DOHH2 (cell line): ENCODE results near the gene CNN3.

Experiments
- H3F3A ChIP-seq: fragments of 200-600 bp; sonication (generic), shearing (Covaris generic); 2 replicates; pipeline ENCODE4 v1.6.0; 2016; ENCODE audit warnings: antibody characterized with exemption, mild to moderate bottlenecking; ENCODE audit not compliant: control insufficient read depth, insufficient read depth
- H3K27ac ChIP-seq: fragments of 200-600 bp; sonication (generic); 2 replicates; pipeline ENCODE4 v1.5.1; 2014; ENCODE audit warnings: low read depth, mild to moderate bottlenecking, low read length, moderate library complexity
- H3K27me3 ChIP-seq: fragments of 200-600 bp; sonication (generic); 2 replicates; pipeline ENCODE4 v1.6.1; 2014; ENCODE audit warnings: mild to moderate bottlenecking, low read length, mixed read lengths; ENCODE audit not compliant: control insufficient read depth
- H3K36me3 ChIP-seq: fragments of 200-600 bp; sonication (generic); 2 replicates; pipeline ENCODE4 v1.6.1; 2014; ENCODE audit warnings: mild to moderate bottlenecking, low read length, moderate library complexity, mixed read lengths; ENCODE audit not compliant: control insufficient read depth
- H3K4me1 ChIP-seq: fragments of 200-600 bp; sonication (generic); 2 replicates; pipeline ENCODE4 v1.6.1; 2014; ENCODE audit warnings: mild to moderate bottlenecking, low read length, mixed read lengths; ENCODE audit not compliant: control insufficient read depth
- H3K4me2 ChIP-seq: fragments of 200-600 bp; sonication (generic); 2 replicates; pipeline ENCODE4 v1.6.0; 2014; ENCODE audit warnings: mild to moderate bottlenecking, low read length, moderate library complexity
- H3K4me3 ChIP-seq: fragments of 200-600 bp; sonication (generic); 2 replicates; pipeline ENCODE4 v1.5.1; 2014; ENCODE audit warnings: mild to moderate bottlenecking, low read length, mixed read lengths
- H3K79me2 ChIP-seq: fragments of 200-600 bp; sonication (generic); 2 replicates; pipeline ENCODE4 v1.6.1; 2014; ENCODE audit warnings: mild to moderate bottlenecking, low read length, mixed read lengths; ENCODE audit not compliant: control insufficient read depth
- H3K9me2 ChIP-seq: fragments of 200-600 bp; sonication (generic); replicated peaks from 2 replicates; pipeline ENCODE4 v1.6.1; 2014; ENCODE audit warnings: mild to moderate bottlenecking, low read length, mixed read lengths; ENCODE audit not compliant: control insufficient read depth
- H3K9me3 ChIP-seq: fragments of 200-600 bp; sonication (generic); 2 replicates; pipeline ENCODE4 v1.6.1; 2014; ENCODE audit warnings: antibody characterized with exemption, low read length, mixed read lengths; ENCODE audit not compliant: control insufficient read depth, insufficient read depth
- H4K20me1 ChIP-seq: fragments of 200-600 bp; sonication (generic); 2 replicates; pipeline ENCODE4 v1.6.0; 2014; ENCODE audit warnings: low read depth, mild to moderate bottlenecking, antibody characterized with exemption, low read length, moderate library complexity; ENCODE audit not compliant: control insufficient read depth, insufficient read depth
- EZH2phosphoT487 ChIP-seq: fragments of 200-600 bp; sonication (generic); IDR thresholded peaks from 2 replicates; pipeline ENCODE4 v1.6.1; 2017; ENCODE audit warnings: borderline replicate concordance, mild to moderate bottlenecking, antibody characterized with exemption, low read length, moderate library complexity, mixed read lengths
- TF ChIP-seq, protein P1 (sequence below): fragments of 200-600 bp; sonication (generic); IDR thresholded peaks from one replicate; pipeline ENCODE4 v1.5.1; 2014; ENCODE audit warnings: antibody characterized with exemption, mild to moderate bottlenecking, low read depth, low read length; ENCODE audit not compliant: poor library complexity, severe bottlenecking

The CNN3 gene

GRCh38 chr1:94908965-94909364, 17.9 kb downstream of the CNN3 start:
- no peaks in the 10 kb centered on the region for H3K36me3 ChIP-seq
- no peak overlapping the region for H3K4me3 ChIP-seq
- no peaks in the 10 kb centered on the region for H3K27me3 ChIP-seq
- no peaks in the 10 kb centered on the region for H3K9me2 ChIP-seq
- no peaks in the 10 kb centered on the region for H3K79me2 ChIP-seq
- H4K20me1 ChIP-seq, result no peaks in the 10 kb centered on the region
- no peaks in the 10 kb centered on the region for H3K4me1 ChIP-seq
- H3F3A ChIP-seq, result no peaks in the 10 kb centered on the region
- no peak overlapping the region for H3K4me2 ChIP-seq
- no peak for TF ChIP-seq EZH2phosphoT487
- TF ChIP-seq, protein P1, sequence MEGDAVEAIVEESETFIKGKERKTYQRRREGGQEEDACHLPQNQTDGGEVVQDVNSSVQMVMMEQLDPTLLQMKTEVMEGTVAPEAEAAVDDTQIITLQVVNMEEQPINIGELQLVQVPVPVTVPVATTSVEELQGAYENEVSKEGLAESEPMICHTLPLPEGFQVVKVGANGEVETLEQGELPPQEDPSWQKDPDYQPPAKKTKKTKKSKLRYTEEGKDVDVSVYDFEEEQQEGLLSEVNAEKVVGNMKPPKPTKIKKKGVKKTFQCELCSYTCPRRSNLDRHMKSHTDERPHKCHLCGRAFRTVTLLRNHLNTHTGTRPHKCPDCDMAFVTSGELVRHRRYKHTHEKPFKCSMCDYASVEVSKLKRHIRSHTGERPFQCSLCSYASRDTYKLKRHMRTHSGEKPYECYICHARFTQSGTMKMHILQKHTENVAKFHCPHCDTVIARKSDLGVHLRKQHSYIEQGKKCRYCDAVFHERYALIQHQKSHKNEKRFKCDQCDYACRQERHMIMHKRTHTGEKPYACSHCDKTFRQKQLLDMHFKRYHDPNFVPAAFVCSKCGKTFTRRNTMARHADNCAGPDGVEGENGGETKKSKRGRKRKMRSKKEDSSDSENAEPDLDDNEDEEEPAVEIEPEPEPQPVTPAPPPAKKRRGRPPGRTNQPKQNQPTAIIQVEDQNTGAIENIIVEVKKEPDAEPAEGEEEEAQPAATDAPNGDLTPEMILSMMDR, result no peak
- H3K9me3 ChIP-seq, result no peaks in the 10 kb centered on the region
- no peak overlapping the region for H3K27ac ChIP-seq

- Histone ChIP-seq H3K9me2 (no peaks in the 10 kb centered on the region), H3F3A (no peaks in the 10 kb centered on the region), H4K20me1 (no peaks in the 10 kb centered on the region), H3K4me1 (no peaks in the 10 kb centered on the region), H3K4me3 (no peak overlapping the region), H3K4me2 (no peak overlapping the region), H3K27me3 (peaks cover 4% of the 10 kb centered on the region; the same call in 1 of the 2 replicates), H3K9me3 (no peaks in the 10 kb centered on the region), H3K36me3 (no peaks in the 10 kb centered on the region), H3K27ac (no peak overlapping the region), H3K79me2 (no peaks in the 10 kb centered on the region)
- no peak for TF ChIP-seq EZH2phosphoT487
- TF ChIP-seq, protein P1, result no peak
These were observed 18.7 kb downstream of the CNN3 start for GRCh38 chr1:94908190-94908589.

DNA sequence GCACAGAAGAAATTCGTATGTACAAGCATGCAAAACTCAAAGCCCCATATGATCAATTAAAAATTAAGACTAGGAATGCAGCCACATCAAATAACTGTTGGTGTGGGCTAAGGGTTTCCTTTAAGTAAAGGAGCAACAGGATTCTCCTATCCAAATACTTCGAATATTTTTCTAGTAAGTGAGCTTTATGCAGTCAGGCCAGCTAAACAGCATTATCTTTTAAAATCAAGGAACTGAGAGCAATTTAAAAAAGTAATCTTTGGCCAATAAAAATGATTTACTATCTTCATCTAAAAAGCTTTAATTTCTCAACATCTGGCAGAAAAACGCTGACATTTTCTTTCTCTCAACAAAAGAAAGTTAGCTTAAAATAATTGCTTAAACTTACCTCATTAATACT, 19.8 kb downstream of the CNN3 start:
- TF ChIP-seq EZH2phosphoT487, result no peak
- TF ChIP-seq, protein P1, result no peak
- no peaks in the 10 kb centered on the region for H4K20me1 ChIP-seq

GRCh38 chr1:94906382-94906781, 20.5 kb downstream of the CNN3 start:
- Histone ChIP-seq H4K20me1 (no peaks in the 10 kb centered on the region), H3K79me2 (no peaks in the 10 kb centered on the region), H3K9me2 (no peaks in the 10 kb centered on the region), H3K27ac (no peak overlapping the region), H3K4me2 (no peak overlapping the region), H3K36me3 (no peaks in the 10 kb centered on the region), H3K4me1 (no peaks in the 10 kb centered on the region), H3K9me3 (no peaks in the 10 kb centered on the region), H3F3A (no peaks in the 10 kb centered on the region), H3K27me3 (peaks cover 4% of the 10 kb centered on the region; the same call in 1 of the 2 replicates), H3K4me3 (no peak overlapping the region)
- TF ChIP-seq EZH2phosphoT487, result no peak

More for the DNA sequence above, 19.8 kb downstream of the CNN3 start:
- Histone ChIP-seq H3K4me3 (no peak overlapping the region), H3K9me3 (no peaks in the 10 kb centered on the region), H3K4me2 (no peak overlapping the region), H3K36me3 (no peaks in the 10 kb centered on the region), H3K27me3 (peaks cover 4% of the 10 kb centered on the region; the same call in 1 of the 2 replicates), H3K27ac (no peak overlapping the region), H3K79me2 (no peaks in the 10 kb centered on the region), H3F3A (no peaks in the 10 kb centered on the region), H3K4me1 (no peaks in the 10 kb centered on the region), H3K9me2 (no peaks in the 10 kb centered on the region)
